ENCODE data around the gene SAMD15.
A peak's percentile ranks its signal among the peaks of the same experiment; 100 is the strongest.
"Not testable (repeated sequence)": the region's sequence is repeated elsewhere in the genome, so short reads cannot be mapped to it uniquely, and the experiment has no call there.

SAMD15 gene

GRCh38 chr14:77375973-77376770 is 1.0 kb upstream of the SAMD15 start:
- DNase-seq = peak; percentile 21 to 22

- DNase-seq = no peak
These were observed 294 bp downstream of the SAMD15 start for GRCh38 chr14:77377502-77377844.

GRCh38 chr14:77378701-77379100 is 1.5 kb downstream of the SAMD15 start:
- DNase-seq = no peak

- DNase-seq = no peak
These were observed 13.0 kb downstream of the SAMD15 start for GRCh38 chr14:77390188-77390587.

- no peak for DNase-seq
These were observed 23.0 kb downstream of the SAMD15 start for GRCh38 chr14:77400216-77400615.

GRCh38 chr14:77403768-77404167 is 26.6 kb downstream of the SAMD15 start:
- no peak for DNase-seq

GRCh38 chr14:77406086-77406485 is 28.9 kb downstream of the SAMD15 start:
- no peak for DNase-seq

GRCh38 chr14:77406718-77407117 is 29.5 kb downstream of the SAMD15 start:
- DNase-seq = no peak

GRCh38 chr14:77407158-77407557 is 30.0 kb downstream of the SAMD15 start:
- no peak for DNase-seq

GRCh38 chr14:77409131-77409533 is 32.0 kb downstream of the SAMD15 start:
- DNase-seq = no peak

- DNase-seq = not testable (repeated sequence)
These were observed 38.3 kb downstream of the SAMD15 start for GRCh38 chr14:77415403-77416030.

GRCh38 chr14:77416098-77416497 is 38.9 kb downstream of the SAMD15 start:
- DNase-seq = not testable (repeated sequence)

- no peak for DNase-seq
These were observed 39.7 kb downstream of the SAMD15 start for GRCh38 chr14:77416836-77417235.

- no peak for DNase-seq
These were observed 44.0 kb downstream of the SAMD15 start for GRCh38 chr14:77421201-77421600.

- DNase-seq = no peak
These were observed 46.2 kb downstream of the SAMD15 start, which contains the start of gene NOXRED1 for GRCh38 chr14:77423423-77423822. NOXRED1 (minus strand) TSS chr14:77423523; CDS start chr14:77422889, 634 bp downstream.

- no peak for DNase-seq
These were observed 47.7 kb downstream of the SAMD15 start for GRCh38 chr14:77424862-77425261.

- no peak for DNase-seq
These were observed 49.2 kb downstream of the SAMD15 start for GRCh38 chr14:77426396-77426795.

- DNase-seq = no peak
These were observed 58.9 kb downstream of the SAMD15 start for GRCh38 chr14:77436042-77436441.

GRCh38 chr14:77438596-77438995 is 61.4 kb downstream of the SAMD15 start:
- no peak for DNase-seq

- DNase-seq = no peak
These were observed 62.7 kb downstream of the SAMD15 start for GRCh38 chr14:77439861-77440260.
